K562 (cell line): ENCODE data around the gene ZNF839. TPM values are rescaled to one million over a fixed set of nuclear protein-coding genes. Genes with fewer than 3 reads are reported as not detected.

ENCODE experiments used
- ATAC-seq: fragments of 200-7000 bp; cut with Tn5 transposase; 3 replicates; pipeline ENCODE4 v1.9.1; 2020; ENCODE audit warnings: moderate library complexity
- BruUV-seq: library from RNA; stranded (reverse); fragments of 400-500 nt; replicated peaks from 2 replicates; lab custom pipeline; 2021; lab: Mats Ljungman, UMichigan
- CTCF ChIA-PET: fragments of 300-600 bp; formaldehyde crosslinking; extraction: SDS; loops from one replicate; lab custom pipeline; 2021; ENCODE audit warnings: low intra/inter-chr PET ratio; lab: Yijun Ruan, JAX
- POLR2A ChIA-PET: fragments of 300-600, 350-650 bp; sonication (Branson Sonifier 250); formaldehyde crosslinking; extraction: SDS; loops from one replicate; lab custom pipeline; 2021; ENCODE audit warnings: antibody characterized with exemption, inconsistent platforms; lab: Yijun Ruan, JAX
- DNase-seq, 4 experiments: peaks; one replicate each; pipeline versions ENCODE4 v3.0.0 to v3.0.0-alpha.2; 2011 to 2018; ENCODE audit warnings: low spot score in 3 of 4, mixed read lengths in 3 of 4; ENCODE audit errors: extremely low read depth in 1 of 4
- FAIRE-seq: peaks from 2 replicates; lab custom pipeline; 2011; peaks lifted over from hg19 to GRCh38; lab: Jason Lieb, UNC
- H2AFZ ChIP-seq: 2 replicates; pipeline ENCODE4 v1.6.0; 2011; ENCODE audit warnings: low read depth, low read length, control low read depth, inconsistent platforms
- H3K27ac ChIP-seq: fragments of 200-600 bp; 3 replicates; pipeline ENCODE4 v1.8.0; 2011; ENCODE audit warnings: low read depth, mild to moderate bottlenecking, control low read depth, inconsistent platforms, low read length, moderate library complexity, mixed read lengths; ENCODE audit errors: extremely low read depth
- H3K27me3 ChIP-seq, 2 experiments: fragments of 300-600 bp in 1 of 2; 2 replicates in 1 of 2; 3 replicates in 1 of 2; pipeline versions ENCODE4 v1.6.0 to v1.8.0; 2011; ENCODE audit warnings: inconsistent platforms in 2 of 2, low read length in 2 of 2, mild to moderate bottlenecking in 1 of 2, mixed read lengths in 1 of 2, moderate library complexity in 1 of 2; ENCODE audit not compliant: control insufficient read depth in 2 of 2, insufficient read depth in 2 of 2
- H3K36me3 ChIP-seq: fragments of 300-600 bp; 3 replicates; pipeline ENCODE4 v1.8.0; 2011; ENCODE audit warnings: mild to moderate bottlenecking, low read length, inconsistent platforms; ENCODE audit not compliant: control insufficient read depth, insufficient read depth
- H3K4me1 ChIP-seq, 2 experiments: fragments of 200-600 bp in 1 of 2; replicated peaks in 1 of 2; 2 replicates in 1 of 2; 3 replicates in 1 of 2; pipeline versions ENCODE4 v1.5.1 to v1.8.0; 2011; ENCODE audit warnings: inconsistent platforms in 2 of 2, low read length in 2 of 2, mild to moderate bottlenecking in 1 of 2, mixed read lengths in 1 of 2, moderate library complexity in 1 of 2; ENCODE audit not compliant: control insufficient read depth in 2 of 2, insufficient read depth in 2 of 2
- H3K4me2 ChIP-seq: 2 replicates; pipeline ENCODE4 v1.6.1; 2011; ENCODE audit warnings: low read length, control low read depth, inconsistent platforms, mixed read lengths; ENCODE audit not compliant: insufficient read depth
- H3K4me3 ChIP-seq: fragments of 200-600 bp; sonication (generic), shearing (Covaris generic); 2 replicates; pipeline ENCODE4 v1.5.1; 2016; ENCODE audit warnings: control low read depth, inconsistent platforms
- H3K79me2 ChIP-seq: fragments of 200-600 bp; 3 replicates; pipeline ENCODE4 v1.8.0; 2011; ENCODE audit warnings: low read length, inconsistent platforms; ENCODE audit not compliant: control insufficient read depth, insufficient read depth
- H3K9ac ChIP-seq, 2 experiments: 2 replicates each; pipeline versions ENCODE4 v1.6.0 to v1.6.1; 2011; ENCODE audit warnings: low read depth in 2 of 2, low read length in 2 of 2, control low read depth in 1 of 2, inconsistent platforms in 1 of 2, mild to moderate bottlenecking in 1 of 2, mixed read lengths in 1 of 2; ENCODE audit not compliant: insufficient read depth in 1 of 2
- H3K9me1 ChIP-seq: one replicate; pipeline ENCODE4 v1.6.0; 2011; ENCODE audit warnings: inconsistent platforms, mild to moderate bottlenecking, low read length, moderate library complexity; ENCODE audit not compliant: control insufficient read depth, insufficient read depth
- H3K9me3 ChIP-seq: replicated peaks from 2 replicates; pipeline ENCODE4 v1.5.1; 2011; ENCODE audit warnings: low read depth, low read length, inconsistent platforms; ENCODE audit not compliant: control insufficient read depth, insufficient read depth
- H4K20me1 ChIP-seq: replicated peaks from 2 replicates; pipeline ENCODE4 v1.6.1; 2011; ENCODE audit warnings: low read length, inconsistent platforms, mixed read lengths; ENCODE audit not compliant: control insufficient read depth, insufficient read depth
- ARID1B ChIP-seq: fragments of 450-650 bp; IDR thresholded peaks from 2 replicates; pipeline ENCODE4 v1.6.1; 2016; ENCODE audit warnings: antibody characterized with exemption, mild to moderate bottlenecking, inconsistent platforms
- ARID3B ChIP-seq: fragments of 250-450 bp; sonication (Bioruptor Pico); IDR thresholded peaks from 2 replicates; pipeline ENCODE4 v1.4.0; 2020; ENCODE audit warnings: borderline replicate concordance
- ATF1 ChIP-seq, 2 experiments: fragments of 450-650 bp in 1 of 2; IDR thresholded peaks; 2 replicates each; pipeline ENCODE4 v1.6.1; 2016; ENCODE audit warnings: missing compliant biosample characterization in 1 of 2, missing genetic modification characterization in 1 of 2
- DPF2 ChIP-seq: fragments of 450-650 bp; IDR thresholded peaks from 2 replicates; pipeline ENCODE4 v1.6.1; 2016
- EHMT2 ChIP-seq: fragments of 450-650 bp; IDR thresholded peaks from 2 replicates; pipeline ENCODE4 v1.6.1; 2018; ENCODE audit warnings: antibody characterized with exemption
- FOS ChIP-seq: IDR thresholded peaks from 3 replicates; pipeline ENCODE4 v1.6.1; 2011; ENCODE audit not compliant: insufficient read length; ENCODE audit errors: extremely low read depth
- GATAD2B ChIP-seq: fragments of 450-650 bp; IDR thresholded peaks from 2 replicates; pipeline ENCODE4 v1.6.1; 2017; ENCODE audit warnings: mild to moderate bottlenecking, borderline replicate concordance
- KDM5B ChIP-seq: fragments of 200-600 bp; sonication (generic); IDR thresholded peaks from 2 replicates; pipeline ENCODE4 v1.6.1; 2012; ENCODE audit warnings: low read depth, mild to moderate bottlenecking, moderate library complexity, low read length, control low read depth, inconsistent platforms; ENCODE audit not compliant: insufficient replicate concordance
- NKRF ChIP-seq: fragments of 450-650 bp; IDR thresholded peaks from 2 replicates; pipeline ENCODE4 v1.6.1; 2016; ENCODE audit warnings: borderline replicate concordance
- POLR2G ChIP-seq: fragments of 200-400 bp; formaldehyde crosslinking; IDR thresholded peaks from 2 replicates; pipeline ENCODE4 v1.6.1; 2017; ENCODE audit warnings: low read depth, mild to moderate bottlenecking, antibody characterized with exemption, low read length, moderate library complexity
- PPARD ChIP-seq: fragments of 250-450 bp; sonication (Bioruptor Pico); IDR thresholded peaks from 2 replicates; pipeline ENCODE4 v1.8.0; 2022; ENCODE audit warnings: inconsistent platforms, mild to moderate bottlenecking, moderate library complexity
- PYGO2 ChIP-seq: fragments of 450-650 bp; IDR thresholded peaks from 2 replicates; pipeline ENCODE4 v1.6.1; 2016; ENCODE audit warnings: mild to moderate bottlenecking, missing genetic modification characterization, moderate library complexity, missing compliant biosample characterization
- TAF1 ChIP-seq: IDR thresholded peaks from 2 replicates; pipeline ENCODE4 v1.6.1; 2011; ENCODE audit warnings: mild to moderate bottlenecking, low read length, moderate library complexity; ENCODE audit not compliant: insufficient read depth, control insufficient read depth, severe bottlenecking; ENCODE audit errors: extremely low read depth
- U2AF1 ChIP-seq: fragments of 200-400 bp; formaldehyde crosslinking; optimal IDR thresholded peaks from 2 replicates; pipeline ENCODE3; 2017; ENCODE audit warnings: mild to moderate bottlenecking, low read depth, low read length, moderate library complexity
- WGBS: fragments of 100-300 bp; shearing (Covaris generic); methylation state at CpG from one replicate; pipeline ENCODE4 v1.1.6; 2016; ENCODE audit warnings: low coverage, mixed read lengths; ENCODE audit not compliant: insufficient coverage; ENCODE audit errors: missing lambda C conversion rate; 5-methylcytosine and 5-hydroxymethylcytosine counted together
- in situ Hi-C: fragments of 300-500 bp; cut with MboI; formaldehyde crosslinking; loops from 4 replicates; pipeline ENCODE4 v1.15.0; 2018; ENCODE audit warnings: inconsistent platforms, mixed read lengths
- intact Hi-C: fragments of 100-400 bp; cut with micrococcal nuclease; formaldehyde crosslinking; loops from 2 replicates; pipeline ENCODE4 v1.14.2; 2022
- polyA plus RNA-seq, 8 experiments: library from polyadenylated mRNA; depleted of rRNA in 4 of 8; stranded (reverse) in 5 of 8; unstranded in 3 of 8; fragments of >200 nt; fragmentation: Nextera tagmentation in 2 of 8; fragmentation: Illumina TruSeq in 1 of 8; extraction: Ambion mirVana in 2 of 8; extraction: Trizol in 1 of 8; gene quantifications; 2 replicates each; pipeline versions ENCODE4 v1.2.1 to v1.2.3, GENCODE V29; 2011 to 2014; ENCODE audit warnings: inconsistent platforms in 1 of 8, missing spikeins in 1 of 8
- total RNA-seq, 7 experiments: library from RNA; depleted of rRNA in 6 of 7; stranded (reverse); fragments of >200 nt in 6 of 7; fragmentation: Illumina TruSeq in 2 of 7; extraction: Trizol in 2 of 7; gene quantifications; 2 replicates each; pipeline versions ENCODE4 v1.2.1 to v1.2.3, GENCODE V29; 2011 to 2021; ENCODE audit warnings: low replicate concordance in 1 of 7

Gene ZNF839
- total and polyA plus RNA-seq, 9 of the 15 experiments (the other 6 are each of a cell fraction or from before 2014, with no cell fraction given), result 0.42 to 8.4 (median 5.7) TPM

- TF ChIP-seq PYGO2 (tag) (no peak), GATAD2B (no peak), ARID1B (no peak), POLR2G (no peak), PPARD (CRISPR knock-in tag) (no peak), EHMT2 (no peak), ARID3B (no peak), FOS (no peak), NKRF (no peak), TAF1 (no peak), ATF1 (CRISPR knock-in tag; IDR thresholded peaks at IDR 0.05) (no peak), ATF1 (tag; IDR thresholded peaks at IDR 0.05) (no peak), KDM5B (no peak), DPF2 (no peak), U2AF1 (no peak)
- Histone ChIP-seq H3K36me3 (no peaks in the 10 kb centered on the region), H2AFZ (no peak overlapping the region), H3K4me1 (peaks cover 0 to 3% of the 10 kb centered on the region in 2 experiments; a peak in 2 of 5 replicates), H4K20me1 (no peaks in the 10 kb centered on the region), H3K4me2 (no peak overlapping the region), H3K9me1 (no peaks in the 10 kb centered on the region), H3K4me3 (no peak overlapping the region), H3K27ac (no peak overlapping the region), H3K79me2 (no peaks in the 10 kb centered on the region), H3K9ac (no peak overlapping the region), H3K9me3 (no peaks in the 10 kb centered on the region), H3K27me3 (no peaks in the 10 kb centered on the region)
- ATAC-seq (no peak), DNase-seq (no peak), FAIRE-seq (no peak)
- ChIA-PET CTCF (no interaction called here), POLR2A (no interaction called here)
- 80% methylated on average over 3 of the region's 3 CpGs for WGBS
- intact Hi-C loops (no loop called here), in situ Hi-C loops (no loop called here)
- no TSS peak for BruUV-seq
Measured at GRCh38 chr14:102303664-102304063, 15.9 kb upstream of the ZNF839 start.
